Gastroesophageal sphincter (tissue), 3 donors: ENCODE data around the gene KISS1.

Experiments used
- EP300 ChIP-seq: sonication (generic); formaldehyde crosslinking; IDR thresholded peaks from one replicate; pipeline ENCODE4 v1.6.1; 2017; ENCODE audit warnings: antibody characterized with exemption, mild to moderate bottlenecking
- POLR2A ChIP-seq, 2 donors: fragments of 450-650 bp; IDR thresholded peaks; one replicate each; pipeline ENCODE4 v1.6.1; 2017; ENCODE audit warnings: antibody characterized with exemption in 2 of 2, mild to moderate bottlenecking in 2 of 2, moderate library complexity in 1 of 2
- POLR2AphosphoS5 ChIP-seq: sonication (generic); formaldehyde crosslinking; IDR thresholded peaks from one replicate; pipeline ENCODE4 v1.6.1; 2017; ENCODE audit warnings: antibody characterized with exemption
- TF ChIP-seq, protein P1 (sequence below), 4 experiments: fragments of 200-600 bp in 2 of 4; fragments of 450-650 bp in 2 of 4; sonication (generic) in 1 of 4; IDR thresholded peaks; one replicate each; pipeline ENCODE4 v1.5.1; 2017 to 2019; ENCODE audit warnings: antibody characterized with exemption in 4 of 4, mild to moderate bottlenecking in 2 of 4, moderate library complexity in 2 of 4

DNA sequence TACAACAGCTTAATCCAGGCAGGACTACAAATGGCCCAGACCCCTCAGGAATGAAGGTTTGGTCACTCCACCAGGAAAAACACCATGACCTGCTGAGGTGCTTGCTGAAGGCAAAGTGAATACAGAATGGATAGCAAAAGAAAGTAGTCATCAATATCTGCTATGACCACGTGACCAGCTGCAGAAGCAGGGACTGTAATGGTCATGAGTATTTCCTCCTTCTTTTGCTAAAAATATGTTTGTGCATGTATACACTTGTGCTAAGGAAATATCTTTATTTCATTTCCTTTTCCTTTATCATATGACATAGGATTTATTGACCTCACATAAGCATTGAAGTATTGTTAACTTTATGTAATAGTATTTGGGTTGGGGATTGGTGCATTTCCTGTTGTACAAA is 43.9 kb upstream of the KISS1 start:
- TF ChIP-seq EP300 (no peak), POLR2A (IDR thresholded peaks at IDR 0.05) (no peak), POLR2AphosphoS5 (no peak)
- TF ChIP-seq, protein P1, sequence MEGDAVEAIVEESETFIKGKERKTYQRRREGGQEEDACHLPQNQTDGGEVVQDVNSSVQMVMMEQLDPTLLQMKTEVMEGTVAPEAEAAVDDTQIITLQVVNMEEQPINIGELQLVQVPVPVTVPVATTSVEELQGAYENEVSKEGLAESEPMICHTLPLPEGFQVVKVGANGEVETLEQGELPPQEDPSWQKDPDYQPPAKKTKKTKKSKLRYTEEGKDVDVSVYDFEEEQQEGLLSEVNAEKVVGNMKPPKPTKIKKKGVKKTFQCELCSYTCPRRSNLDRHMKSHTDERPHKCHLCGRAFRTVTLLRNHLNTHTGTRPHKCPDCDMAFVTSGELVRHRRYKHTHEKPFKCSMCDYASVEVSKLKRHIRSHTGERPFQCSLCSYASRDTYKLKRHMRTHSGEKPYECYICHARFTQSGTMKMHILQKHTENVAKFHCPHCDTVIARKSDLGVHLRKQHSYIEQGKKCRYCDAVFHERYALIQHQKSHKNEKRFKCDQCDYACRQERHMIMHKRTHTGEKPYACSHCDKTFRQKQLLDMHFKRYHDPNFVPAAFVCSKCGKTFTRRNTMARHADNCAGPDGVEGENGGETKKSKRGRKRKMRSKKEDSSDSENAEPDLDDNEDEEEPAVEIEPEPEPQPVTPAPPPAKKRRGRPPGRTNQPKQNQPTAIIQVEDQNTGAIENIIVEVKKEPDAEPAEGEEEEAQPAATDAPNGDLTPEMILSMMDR (IDR thresholded peaks at IDR 0.05) = no peak
